HG02759 (cell line): Measurements from ENCODE around the gene DYRK1A.
A peak's percentile ranks its signal among the peaks of the same experiment; 100 is the strongest.

Experiments used
- ATAC-seq: cut with Tn5 transposase; IDR thresholded peaks from one replicate; pipeline ENCODE4 v1.9.1; 2021; ENCODE audit warnings: mild to moderate bottlenecking, moderate library complexity; ENCODE audit not compliant: unreplicated experiment

DYRK1A gene

GRCh38 chr21:37415939-37416338, 49.4 kb downstream of the DYRK1A start:
- ATAC-seq = no peak

GRCh38 chr21:37416914-37417313, 50.3 kb downstream of the DYRK1A start:
- ATAC-seq = no peak

GRCh38 chr21:37419228-37419906, 52.8 kb downstream of the DYRK1A start:
- ATAC-seq = no peak

GRCh38 chr21:37421306-37421705, 54.7 kb downstream of the DYRK1A start:
- ATAC-seq = no peak

GRCh38 chr21:37422382-37422781, 55.8 kb downstream of the DYRK1A start:
- no peak for ATAC-seq

- no peak for ATAC-seq
Measured at GRCh38 chr21:37423103-37423502, 56.5 kb downstream of the DYRK1A start.

GRCh38 chr21:37424396-37424795, 57.8 kb downstream of the DYRK1A start:
- no peak for ATAC-seq

- no peak for ATAC-seq
Measured at GRCh38 chr21:37425001-37425400, 58.4 kb downstream of the DYRK1A start.

GRCh38 chr21:37425684-37426083, 59.1 kb downstream of the DYRK1A start:
- no peak for ATAC-seq

GRCh38 chr21:37427221-37427620, 60.6 kb downstream of the DYRK1A start:
- ATAC-seq = no peak

GRCh38 chr21:37429356-37429755, 62.8 kb downstream of the DYRK1A start:
- no peak for ATAC-seq

GRCh38 chr21:37430184-37430821, 63.7 kb downstream of the DYRK1A start:
- ATAC-seq = no peak

GRCh38 chr21:37431243-37431642, 64.7 kb downstream of the DYRK1A start:
- ATAC-seq = no peak

GRCh38 chr21:37432710-37433455, 66.3 kb downstream of the DYRK1A start:
- no peak for ATAC-seq

GRCh38 chr21:37433456-37433840, 66.9 kb downstream of the DYRK1A start:
- ATAC-seq = no peak

- ATAC-seq = peak; percentile 66
Measured at GRCh38 chr21:37435120-37435519, 68.5 kb downstream of the DYRK1A start.

GRCh38 chr21:37435711-37436110, 69.1 kb downstream of the DYRK1A start:
- no peak for ATAC-seq

- no peak for ATAC-seq
Measured at GRCh38 chr21:37436174-37436573, 69.6 kb downstream of the DYRK1A start.

- no peak for ATAC-seq
Measured at GRCh38 chr21:37437376-37438080, 71.0 kb downstream of the DYRK1A start.

GRCh38 chr21:37443683-37444082, 77.1 kb downstream of the DYRK1A start:
- ATAC-seq = no peak

- no peak for ATAC-seq
Measured at GRCh38 chr21:37445228-37445627, 78.7 kb downstream of the DYRK1A start.
